Spleen (tissue), 7 donors: ENCODE results near the gene NUAK2.

ENCODE experiments used
- CTCF ChIP-seq, 11 experiments: fragments of 200-600 bp in 7 of 11; fragments of 450-650 bp in 4 of 11; sonication (generic) in 4 of 11; IDR thresholded peaks in 8 of 11; conservative IDR thresholded peaks in 3 of 11; 1 replicate in 7 of 11; 2 replicates in 4 of 11; pipeline versions ENCODE4 v1.4.0 to v1.8.0; 2016 to 2021; ENCODE audit warnings: antibody characterized with exemption in 11 of 11, inconsistent platforms in 4 of 11, mild to moderate bottlenecking in 1 of 11
- POLR2A ChIP-seq, 3 donors: fragments of 450-650 bp; IDR thresholded peaks; one replicate each; pipeline ENCODE4 v1.5.1; 2017; ENCODE audit warnings: antibody characterized with exemption in 3 of 3, mild to moderate bottlenecking in 1 of 3
- POLR2AphosphoS5 ChIP-seq, 3 donors: sonication (generic); formaldehyde crosslinking; IDR thresholded peaks; one replicate each; pipeline ENCODE4 v1.5.1; 2017; ENCODE audit warnings: antibody characterized with exemption in 3 of 3
- donor health status: DM: no; HTN: no; CAD: no; lungs with moderate emphysema.
- donor health status: DM: no; HTN: no; CAD: no.
- donor health status: DM: no; HTN: no; CAD: no.

GRCh38 chr1:205258719-205259118 lies 62.8 kb downstream of the NUAK2 start:
- TF ChIP-seq POLR2A (IDR thresholded peaks at IDR 0.05), result no peak
- no peak for TF ChIP-seq CTCF (IDR thresholded peaks at IDR 0.05 in 8 of 11, conservative IDR thresholded peaks at IDR 0.05 in 3 of 11)
- no peak for TF ChIP-seq POLR2AphosphoS5 (IDR thresholded peaks at IDR 0.05)
